SK-N-DZ (cell line): ENCODE measurements around the gene PPFIBP1.
"Not testable (repeated sequence)": the region's sequence is repeated elsewhere in the genome, so short reads cannot be mapped to it uniquely, and the experiment has no call there.

Experiments
- DNase-seq: peaks from one replicate; pipeline ENCODE4 v3.0.0-alpha.2; 2015; ENCODE audit warnings: low spot score

The PPFIBP1 gene

GRCh38 chr12:27564612-27565213 lies 40.7 kb downstream of the PPFIBP1 start:
- DNase-seq: peak; percentile 47

GRCh38 chr12:27566159-27566558 lies 42.2 kb downstream of the PPFIBP1 start:
- no peak for DNase-seq

GRCh38 chr12:27566626-27567025 lies 42.6 kb downstream of the PPFIBP1 start:
- no peak for DNase-seq

GRCh38 chr12:27571463-27571862 lies 47.5 kb downstream of the PPFIBP1 start:
- no peak for DNase-seq

- no peak for DNase-seq
Measured at GRCh38 chr12:27572486-27573255, 48.7 kb downstream of the PPFIBP1 start.

- no peak for DNase-seq
Measured at GRCh38 chr12:27573972-27574371, 50.0 kb downstream of the PPFIBP1 start.

- DNase-seq: no peak
Measured at GRCh38 chr12:27575090-27575761, 51.2 kb downstream of the PPFIBP1 start.

- DNase-seq: no peak
Measured at GRCh38 chr12:27575762-27576118, 51.7 kb downstream of the PPFIBP1 start.

GRCh38 chr12:27576667-27577347 lies 52.8 kb downstream of the PPFIBP1 start:
- DNase-seq: no peak

GRCh38 chr12:27577688-27578087 lies 53.7 kb downstream of the PPFIBP1 start:
- no peak for DNase-seq

GRCh38 chr12:27578689-27579372 lies 54.8 kb downstream of the PPFIBP1 start:
- no peak for DNase-seq

GRCh38 chr12:27580561-27581330 lies 56.7 kb downstream of the PPFIBP1 start:
- DNase-seq: no peak

GRCh38 chr12:27581331-27581671 lies 57.3 kb downstream of the PPFIBP1 start:
- DNase-seq: not testable (repeated sequence)

GRCh38 chr12:27581833-27582232 lies 57.8 kb downstream of the PPFIBP1 start:
- not testable (repeated sequence) for DNase-seq

GRCh38 chr12:27582445-27582844 lies 58.4 kb downstream of the PPFIBP1 start:
- not testable (repeated sequence) for DNase-seq

- no peak for DNase-seq
Measured at GRCh38 chr12:27583057-27583797, 59.2 kb downstream of the PPFIBP1 start.

GRCh38 chr12:27583981-27584380 lies 60.0 kb downstream of the PPFIBP1 start:
- DNase-seq: no peak

GRCh38 chr12:27585739-27586265 lies 61.8 kb downstream of the PPFIBP1 start:
- DNase-seq: no peak

GRCh38 chr12:27588075-27588730 lies 64.2 kb downstream of the PPFIBP1 start:
- DNase-seq: not testable (repeated sequence)
